HepG2 (cell line): ENCODE data around the gene SOWAHA. TPM values are rescaled to one million over a fixed set of nuclear protein-coding genes. Genes with fewer than 3 reads are reported as not detected.

ENCODE experiments used
- AHR ChIP-seq: IDR thresholded peaks from 2 replicates; pipeline ENCODE4 v1.6.1; 2018; ENCODE audit warnings: missing genetic modification reagents, missing compliant biosample characterization
- ARID5B ChIP-seq: IDR thresholded peaks from 2 replicates; pipeline ENCODE4 v1.4.0; 2020; ENCODE audit warnings: mild to moderate bottlenecking, missing genetic modification reagents
- ATF2 ChIP-seq: sonication (generic); formaldehyde crosslinking; IDR thresholded peaks from 2 replicates; pipeline ENCODE4 v1.4.0; 2020; ENCODE audit warnings: missing genetic modification reagents
- ATF3 ChIP-seq: sonication (generic); formaldehyde crosslinking; IDR thresholded peaks from 2 replicates; pipeline ENCODE4 v1.4.0; 2020; ENCODE audit warnings: missing genetic modification reagents
- ETV6 ChIP-seq: sonication (generic); formaldehyde crosslinking; conservative IDR thresholded peaks from 2 replicates; pipeline ENCODE4 v1.4.0; 2020; ENCODE audit warnings: missing genetic modification reagents
- FOXP1 ChIP-seq, 2 experiments: fragments of 450-650 bp in 1 of 2; IDR thresholded peaks; 2 replicates each; pipeline ENCODE4 v1.6.1; 2017 to 2018; ENCODE audit warnings: antibody characterized with exemption in 1 of 2
- KLF9 ChIP-seq: IDR thresholded peaks from 2 replicates; pipeline ENCODE4 v1.6.1; 2016; ENCODE audit warnings: low read depth
- NRL ChIP-seq: sonication (generic); formaldehyde crosslinking; IDR thresholded peaks from 2 replicates; pipeline ENCODE4 v1.5.0; 2020; ENCODE audit warnings: missing genetic modification reagents, mild to moderate bottlenecking, moderate library complexity, borderline replicate concordance
- TCF7 ChIP-seq: sonication (generic); IDR thresholded peaks from 2 replicates; pipeline ENCODE4 v1.6.1; 2016; ENCODE audit warnings: antibody characterized with exemption, low read depth
- TFDP2 ChIP-seq: sonication (generic); formaldehyde crosslinking; IDR thresholded peaks from 2 replicates; pipeline ENCODE4 v1.4.0; 2020; ENCODE audit warnings: missing genetic modification reagents
- ZC3H13 ChIP-seq: sonication (generic); formaldehyde crosslinking; IDR thresholded peaks from 2 replicates; pipeline ENCODE4 v1.8.1; 2023; ENCODE audit warnings: mild to moderate bottlenecking, missing genetic modification reagents, moderate library complexity
- ZFP36L1 ChIP-seq: sonication (generic); formaldehyde crosslinking; IDR thresholded peaks from 2 replicates; pipeline ENCODE4 v1.8.0; 2022; ENCODE audit warnings: mild to moderate bottlenecking, missing genetic modification reagents, moderate library complexity
- ZNF709 ChIP-seq: sonication (generic); formaldehyde crosslinking; IDR thresholded peaks from 2 replicates; pipeline ENCODE4 v1.5.0; 2020; ENCODE audit warnings: mild to moderate bottlenecking, missing genetic modification reagents
- ZNF891 ChIP-seq: sonication (generic); formaldehyde crosslinking; IDR thresholded peaks from 2 replicates; pipeline ENCODE4 v1.5.0; 2020; ENCODE audit warnings: mild to moderate bottlenecking, missing genetic modification reagents
- polyA plus RNA-seq, 8 experiments: library from polyadenylated mRNA; depleted of rRNA in 3 of 8; stranded (reverse) in 7 of 8; unstranded in 1 of 8; fragments of >200 nt; fragmentation: Illumina TruSeq in 4 of 8; extraction: Trizol in 4 of 8; gene quantifications; 2 replicates each; pipeline versions ENCODE4 v1.2.1 to v1.2.3, GENCODE V29; 2011 to 2016; ENCODE audit warnings: low read depth in 4 of 8, missing spikeins in 1 of 8, mixed read lengths in 1 of 8; ENCODE audit not compliant: insufficient read depth in 1 of 8
- total RNA-seq, 5 experiments: library from RNA; depleted of rRNA; stranded (reverse); fragments of >200 nt; fragmentation: Illumina TruSeq; extraction: Trizol; gene quantifications; 2 replicates each; pipeline ENCODE4 v1.2.3, GENCODE V29; 2016; ENCODE audit warnings: low read depth in 1 of 5
- TF ChIP-seq, protein P1 (sequence below): sonication (generic); formaldehyde crosslinking; IDR thresholded peaks from 2 replicates; pipeline ENCODE4 v1.5.0; 2020; ENCODE audit warnings: missing genetic modification reagents, mild to moderate bottlenecking, borderline replicate concordance
- TF ChIP-seq, protein P2 (sequence below): sonication (generic); formaldehyde crosslinking; IDR thresholded peaks from 2 replicates; pipeline ENCODE4 v1.4.0; 2020; ENCODE audit warnings: low read depth, missing genetic modification reagents

SOWAHA gene
- total and polyA plus RNA-seq, 2 of the 13 experiments (the other 11 are each of a cell fraction or from before 2014, with no cell fraction given) = 0.95 to 1.9 TPM

- TF ChIP-seq ATF2 (CRISPR knock-in tag) (peak; percentile 43; the same call in 1 of the 2 replicates), FOXP1 (IDR thresholded peaks at IDR 0.05) (no peak), FOXP1 (CRISPR knock-in tag; IDR thresholded peaks at IDR 0.05) (no peak), TFDP2 (peak; percentile 82), ETV6 (CRISPR knock-in tag) (peak; percentile 68), ATF3 (CRISPR knock-in tag) (0 out of 2 replicates have a peak, but pooled peaks have one; percentile 51), ZFP36L1 (CRISPR knock-in tag) (peak; percentile 85), KLF9 (CRISPR knock-in tag) (0 out of 2 replicates have a peak, but pooled peaks have one; percentile 43), ZNF891 (CRISPR knock-in tag) (peak; percentile 76; the same call in 1 of the 2 replicates), ZC3H13 (peak; percentile 65; the same call in 1 of the 2 replicates), NRL (CRISPR knock-in tag) (peak; percentile 56; the same call in 1 of the 2 replicates), TCF7 (no peak; the same call in 1 of the 2 replicates), AHR (CRISPR knock-in tag) (no peak), ARID5B (CRISPR knock-in tag) (peak; percentile 54; the same call in 1 of the 2 replicates), ZNF709 (CRISPR knock-in tag) (0 out of 2 replicates have a peak, but pooled peaks have one; percentile 3)
- TF ChIP-seq, protein P1, sequence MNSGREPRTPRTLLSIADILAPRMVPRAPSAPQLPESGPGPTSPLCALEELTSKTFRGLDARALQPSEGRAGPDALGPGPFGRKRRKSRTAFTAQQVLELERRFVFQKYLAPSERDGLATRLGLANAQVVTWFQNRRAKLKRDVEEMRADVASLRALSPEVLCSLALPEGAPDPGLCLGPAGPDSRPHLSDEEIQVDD = 0 out of 2 replicates have a peak, but pooled peaks have one; percentile 40
- TF ChIP-seq, protein P2, sequence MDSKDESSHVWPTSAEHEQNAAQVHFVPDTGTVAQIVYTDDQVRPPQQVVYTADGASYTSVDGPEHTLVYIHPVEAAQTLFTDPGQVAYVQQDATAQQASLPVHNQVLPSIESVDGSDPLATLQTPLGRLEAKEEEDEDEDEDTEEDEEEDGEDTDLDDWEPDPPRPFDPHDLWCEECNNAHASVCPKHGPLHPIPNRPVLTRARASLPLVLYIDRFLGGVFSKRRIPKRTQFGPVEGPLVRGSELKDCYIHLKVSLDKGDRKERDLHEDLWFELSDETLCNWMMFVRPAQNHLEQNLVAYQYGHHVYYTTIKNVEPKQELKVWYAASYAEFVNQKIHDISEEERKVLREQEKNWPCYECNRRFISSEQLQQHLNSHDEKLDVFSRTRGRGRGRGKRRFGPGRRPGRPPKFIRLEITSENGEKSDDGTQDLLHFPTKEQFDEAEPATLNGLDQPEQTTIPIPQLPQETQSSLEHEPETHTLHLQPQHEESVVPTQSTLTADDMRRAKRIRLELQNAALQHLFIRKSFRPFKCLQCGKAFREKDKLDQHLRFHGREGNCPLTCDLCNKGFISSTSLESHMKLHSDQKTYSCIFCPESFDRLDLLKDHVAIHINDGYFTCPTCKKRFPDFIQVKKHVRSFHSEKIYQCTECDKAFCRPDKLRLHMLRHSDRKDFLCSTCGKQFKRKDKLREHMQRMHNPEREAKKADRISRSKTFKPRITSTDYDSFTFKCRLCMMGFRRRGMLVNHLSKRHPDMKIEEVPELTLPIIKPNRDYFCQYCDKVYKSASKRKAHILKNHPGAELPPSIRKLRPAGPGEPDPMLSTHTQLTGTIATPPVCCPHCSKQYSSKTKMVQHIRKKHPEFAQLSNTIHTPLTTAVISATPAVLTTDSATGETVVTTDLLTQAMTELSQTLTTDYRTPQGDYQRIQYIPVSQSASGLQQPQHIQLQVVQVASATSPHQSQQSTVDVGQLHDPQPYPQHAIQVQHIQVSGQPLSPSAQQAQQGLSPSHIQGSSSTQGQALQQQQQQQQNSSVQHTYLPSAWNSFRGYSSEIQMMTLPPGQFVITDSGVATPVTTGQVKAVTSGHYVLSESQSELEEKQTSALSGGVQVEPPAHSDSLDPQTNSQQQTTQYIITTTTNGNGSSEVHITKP (CRISPR knock-in tag) = peak; percentile 96
Measured at GRCh38 chr5:132830436-132831094, 17.5 kb downstream of the SOWAHA start, which contains the start of gene SHROOM1 (continued).
